Measurements from ENCODE around the gene L1CAM.

DNA sequence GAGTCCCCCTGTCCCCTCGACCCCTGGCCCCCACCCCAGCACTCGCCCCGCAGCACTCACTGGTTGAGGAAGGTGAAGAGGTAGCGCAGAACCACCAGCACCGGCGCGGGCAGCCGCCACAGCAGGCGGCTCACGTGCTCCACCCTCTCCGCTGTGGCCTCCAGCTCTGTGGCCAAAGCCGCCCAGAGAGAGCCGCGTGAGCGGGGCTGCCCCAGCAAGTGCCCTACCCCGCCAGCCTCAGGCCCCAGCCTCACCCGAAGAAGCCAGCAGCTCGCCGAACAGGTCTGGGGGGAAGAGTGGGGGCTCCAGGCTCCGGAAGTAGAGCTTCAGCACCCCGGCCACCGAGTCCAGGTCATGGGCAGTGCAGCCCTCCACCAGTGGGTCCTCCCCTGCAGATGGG is 24.5 kb upstream of the L1CAM start:
- TF ChIP-seq, protein P1, sequence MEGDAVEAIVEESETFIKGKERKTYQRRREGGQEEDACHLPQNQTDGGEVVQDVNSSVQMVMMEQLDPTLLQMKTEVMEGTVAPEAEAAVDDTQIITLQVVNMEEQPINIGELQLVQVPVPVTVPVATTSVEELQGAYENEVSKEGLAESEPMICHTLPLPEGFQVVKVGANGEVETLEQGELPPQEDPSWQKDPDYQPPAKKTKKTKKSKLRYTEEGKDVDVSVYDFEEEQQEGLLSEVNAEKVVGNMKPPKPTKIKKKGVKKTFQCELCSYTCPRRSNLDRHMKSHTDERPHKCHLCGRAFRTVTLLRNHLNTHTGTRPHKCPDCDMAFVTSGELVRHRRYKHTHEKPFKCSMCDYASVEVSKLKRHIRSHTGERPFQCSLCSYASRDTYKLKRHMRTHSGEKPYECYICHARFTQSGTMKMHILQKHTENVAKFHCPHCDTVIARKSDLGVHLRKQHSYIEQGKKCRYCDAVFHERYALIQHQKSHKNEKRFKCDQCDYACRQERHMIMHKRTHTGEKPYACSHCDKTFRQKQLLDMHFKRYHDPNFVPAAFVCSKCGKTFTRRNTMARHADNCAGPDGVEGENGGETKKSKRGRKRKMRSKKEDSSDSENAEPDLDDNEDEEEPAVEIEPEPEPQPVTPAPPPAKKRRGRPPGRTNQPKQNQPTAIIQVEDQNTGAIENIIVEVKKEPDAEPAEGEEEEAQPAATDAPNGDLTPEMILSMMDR (IDR thresholded peaks at IDR 0.05; ENCODE audit: insufficient read depth, low read length, poor library complexity, severe bottlenecking) = no peak
- no peak for TF ChIP-seq EZH2phosphoT487 (conservative IDR thresholded peaks at IDR 0.05; ENCODE audit: low read length)
